ENCODE results near the gene SIK2.

The SIK2 gene

GRCh38 chr11:111624608-111625007 lies 22.4 kb downstream of the SIK2 start:
- Histone ChIP-seq H3K4me3 (replicated peaks; ENCODE audit: insufficient read depth, low read length) (no peak overlapping the region), H3K27ac (replicated peaks) (no peak overlapping the region), H3K27me3 (ENCODE audit: insufficient read depth, poor library complexity, severe bottlenecking) (no peaks in the 10 kb centered on the region)
- TF ChIP-seq GABPA (IDR thresholded peaks at IDR 0.05; ENCODE audit: low read depth) (no peak), POLR2AphosphoS5 (IDR thresholded peaks at IDR 0.05; ENCODE audit: low read depth) (no peak), SPI1 (IDR thresholded peaks at IDR 0.05; ENCODE audit: borderline replicate concordance, low read depth) (no peak), REST (IDR thresholded peaks at IDR 0.05; ENCODE audit: insufficient replicate concordance, low read depth) (no peak), CTCF (IDR thresholded peaks at IDR 0.05; ENCODE audit: insufficient read depth, low read length) (no peak)
- no peak for DNase-seq (ENCODE audit: low read depth in 1 of 2, low spot score in 1 of 2)

- H3K27me3 ChIP-seq (ENCODE audit: insufficient read depth, poor library complexity, severe bottlenecking): no peaks in the 10 kb centered on the region
- H3K27ac ChIP-seq (replicated peaks): no peak overlapping the region
- no peak overlapping the region for H3K4me3 ChIP-seq (replicated peaks; ENCODE audit: insufficient read depth, low read length)
- TF ChIP-seq GABPA (IDR thresholded peaks at IDR 0.05; ENCODE audit: low read depth) (no peak), REST (IDR thresholded peaks at IDR 0.05; ENCODE audit: insufficient replicate concordance, low read depth) (no peak), SPI1 (IDR thresholded peaks at IDR 0.05; ENCODE audit: borderline replicate concordance, low read depth) (no peak), POLR2AphosphoS5 (IDR thresholded peaks at IDR 0.05; ENCODE audit: low read depth) (no peak)
- no peak for DNase-seq (ENCODE audit: low read depth in 1 of 2, low spot score in 1 of 2)
These were observed 25.3 kb downstream of the SIK2 start for GRCh38 chr11:111627591-111627990.

GRCh38 chr11:111629499-111629898 lies 27.2 kb downstream of the SIK2 start:
- DNase-seq (ENCODE audit: low read depth in 1 of 2, low spot score in 1 of 2): no peak
- no peak overlapping the region for H3K27ac ChIP-seq (replicated peaks)
- H3K4me3 ChIP-seq (replicated peaks; ENCODE audit: insufficient read depth, low read length): no peak overlapping the region
- no peak for TF ChIP-seq REST (IDR thresholded peaks at IDR 0.05; ENCODE audit: insufficient replicate concordance, low read depth)
- TF ChIP-seq GABPA (IDR thresholded peaks at IDR 0.05; ENCODE audit: low read depth): no peak
- TF ChIP-seq POLR2AphosphoS5 (IDR thresholded peaks at IDR 0.05; ENCODE audit: low read depth): no peak
- TF ChIP-seq CTCF (IDR thresholded peaks at IDR 0.05; ENCODE audit: insufficient read depth, low read length): no peak
- no peak for TF ChIP-seq SPI1 (IDR thresholded peaks at IDR 0.05; ENCODE audit: borderline replicate concordance, low read depth)
- H3K27me3 ChIP-seq (ENCODE audit: insufficient read depth, poor library complexity, severe bottlenecking): no peaks in the 10 kb centered on the region
